ENCODE measurements around the gene FOXJ1. TPM values are rescaled to one million over a fixed set of nuclear protein-coding genes. Genes with fewer than 3 reads are reported as not detected.
A peak's percentile ranks its signal among the peaks of the same experiment; 100 is the strongest.

The FOXJ1 gene
- total RNA-seq, 6 experiments from 2014 or later = not detected

GRCh38 chr17:76104140-76104895 is 36.7 kb downstream of the FOXJ1 start:
- Mint-ChIP-seq H3K27ac (peak overlapping the region; percentile 96; the same call in 1 of the 2 replicates), H3K4me3 (peak overlapping the region; percentile 99), H3K4me1 (ENCODE audit: low read depth) (peaks cover 10% of the 10 kb centered on the region), H3K36me3 (ENCODE audit: low read depth) (peaks cover 20% of the 10 kb centered on the region; the same call in 1 of the 2 replicates), H3K27me3 (ENCODE audit: insufficient read depth) (peaks cover 3% of the 10 kb centered on the region; the same call in 1 of the 2 replicates), H3K9me3 (no peaks in the 10 kb centered on the region)
- TF ChIP-seq, protein P1, sequence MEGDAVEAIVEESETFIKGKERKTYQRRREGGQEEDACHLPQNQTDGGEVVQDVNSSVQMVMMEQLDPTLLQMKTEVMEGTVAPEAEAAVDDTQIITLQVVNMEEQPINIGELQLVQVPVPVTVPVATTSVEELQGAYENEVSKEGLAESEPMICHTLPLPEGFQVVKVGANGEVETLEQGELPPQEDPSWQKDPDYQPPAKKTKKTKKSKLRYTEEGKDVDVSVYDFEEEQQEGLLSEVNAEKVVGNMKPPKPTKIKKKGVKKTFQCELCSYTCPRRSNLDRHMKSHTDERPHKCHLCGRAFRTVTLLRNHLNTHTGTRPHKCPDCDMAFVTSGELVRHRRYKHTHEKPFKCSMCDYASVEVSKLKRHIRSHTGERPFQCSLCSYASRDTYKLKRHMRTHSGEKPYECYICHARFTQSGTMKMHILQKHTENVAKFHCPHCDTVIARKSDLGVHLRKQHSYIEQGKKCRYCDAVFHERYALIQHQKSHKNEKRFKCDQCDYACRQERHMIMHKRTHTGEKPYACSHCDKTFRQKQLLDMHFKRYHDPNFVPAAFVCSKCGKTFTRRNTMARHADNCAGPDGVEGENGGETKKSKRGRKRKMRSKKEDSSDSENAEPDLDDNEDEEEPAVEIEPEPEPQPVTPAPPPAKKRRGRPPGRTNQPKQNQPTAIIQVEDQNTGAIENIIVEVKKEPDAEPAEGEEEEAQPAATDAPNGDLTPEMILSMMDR (IDR thresholded peaks at IDR 0.05) = no peak
- DNase-seq = no peak

DNA sequence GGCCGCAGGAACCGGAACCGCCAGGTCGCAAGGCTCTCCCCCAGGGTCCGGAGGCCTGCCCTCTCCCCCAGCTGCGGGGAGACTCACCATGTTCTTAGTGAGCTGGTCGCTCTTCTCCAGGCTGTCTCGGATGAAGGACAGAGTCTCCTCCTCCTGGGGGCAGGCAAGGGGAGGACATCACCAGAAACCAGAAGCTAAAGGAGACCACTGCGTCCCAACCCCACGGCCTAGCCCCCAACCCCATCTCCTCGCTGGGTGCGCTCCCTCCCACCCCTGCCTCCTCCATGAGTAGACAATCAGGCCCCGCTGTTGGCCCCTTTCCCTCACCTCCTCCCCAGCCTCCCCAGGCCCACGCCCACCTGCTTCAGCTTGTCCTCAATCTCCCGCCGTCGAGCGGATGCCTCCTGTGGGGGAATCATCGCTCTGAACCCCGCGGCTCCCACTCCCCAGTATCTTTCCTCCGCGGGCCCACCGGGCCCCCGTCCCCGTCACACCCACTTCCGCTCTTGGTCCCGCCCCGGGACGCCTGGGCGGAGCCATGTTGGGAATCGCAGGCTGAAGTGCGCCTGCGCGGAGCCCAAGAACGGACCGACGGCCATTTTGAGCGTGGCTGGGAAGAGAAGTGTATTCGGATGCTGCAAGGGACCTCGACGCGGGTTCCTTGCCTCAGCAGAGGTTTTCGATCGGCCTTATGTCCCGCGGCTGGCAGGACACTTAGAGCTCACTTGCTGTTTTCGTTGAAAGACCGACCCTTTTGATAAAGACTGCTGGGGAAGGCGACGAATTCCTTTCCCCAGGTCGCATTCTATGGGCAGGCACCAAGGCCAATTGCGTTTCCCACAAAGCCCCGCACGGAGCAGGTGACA is 37.5 kb downstream of the FOXJ1 start, which contains the start of gene EXOC7:
TSS of gene EXOC7 (minus strand) at position 514 of the 866 bp plus-strand sequence. CDS start at position 419, 95 bp downstream.
- peak within 1 kb of the TSS; percentile 99 for H3K4me3 Mint-ChIP-seq
- peak; percentile 82 for DNase-seq
- peak within 1 kb of the TSS; percentile 96 for H3K27ac Mint-ChIP-seq
- H3K27me3 Mint-ChIP-seq (ENCODE audit: insufficient read depth) = peaks cover 3% of the 10 kb centered on the region; the same call in 1 of the 2 replicates
- H3K9me3 Mint-ChIP-seq = no peaks in the 10 kb centered on the region
- peaks cover 22% of the 10 kb centered on the region; the same call in 1 of the 2 replicates for H3K36me3 Mint-ChIP-seq (ENCODE audit: low read depth)
- TF ChIP-seq, protein P1 (IDR thresholded peaks at IDR 0.05) = peak; percentile 39
- H3K4me1 Mint-ChIP-seq (ENCODE audit: low read depth) = peaks cover 10% of the 10 kb centered on the region

DNA sequence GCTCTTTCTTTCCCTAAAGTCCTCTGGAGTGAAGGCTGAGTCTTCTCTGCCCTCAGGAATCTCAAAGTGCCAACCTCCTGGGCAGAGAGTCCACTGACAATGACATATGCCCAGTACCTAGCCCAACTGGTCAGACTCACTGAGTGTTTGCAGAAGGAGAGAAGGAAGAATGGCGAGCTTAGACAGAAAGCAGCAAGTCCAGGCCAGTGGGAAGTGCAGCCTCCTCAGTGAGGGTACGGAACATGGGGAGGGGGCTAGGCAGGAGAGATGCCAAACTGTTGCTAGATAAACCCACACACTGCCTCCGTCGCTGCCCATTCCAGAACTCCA is 38.1 kb downstream of the FOXJ1 start:
- H3K4me3 Mint-ChIP-seq = peak overlapping the region; percentile 99
- DNase-seq = no peak

DNA sequence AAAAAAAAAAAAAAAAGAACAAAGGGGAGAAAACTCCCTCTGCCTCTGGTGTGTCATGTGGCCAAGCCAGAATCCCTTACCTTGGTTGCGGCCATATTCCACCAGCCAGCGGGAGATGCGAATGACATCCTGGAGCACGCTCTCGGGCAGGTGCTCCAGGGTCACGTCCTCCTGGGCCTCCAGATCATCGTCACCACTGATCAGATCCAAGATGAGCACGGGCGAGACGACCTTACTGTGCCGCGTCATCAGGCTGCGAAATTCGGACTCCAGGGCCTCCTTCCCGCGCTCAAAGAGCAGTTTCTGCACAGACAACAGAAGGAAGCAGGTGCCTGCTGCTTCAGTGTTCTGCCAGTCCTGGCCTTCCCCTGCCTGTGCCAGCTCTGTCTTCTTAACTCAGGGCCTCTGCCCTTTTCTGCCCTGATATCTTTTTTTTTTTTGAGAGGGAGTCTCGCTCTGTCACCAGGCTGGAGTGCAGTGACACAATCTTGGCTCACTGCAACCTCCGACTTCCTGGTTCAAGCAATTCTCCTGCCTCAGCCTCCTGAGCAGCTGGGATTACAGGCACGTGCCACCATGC is 43.2 kb downstream of the FOXJ1 start:
- Mint-ChIP-seq H3K27me3 (ENCODE audit: insufficient read depth) (no peaks in the 10 kb centered on the region), H3K27ac (no peak overlapping the region), H3K4me1 (ENCODE audit: low read depth) (peaks cover 19% of the 10 kb centered on the region), H3K36me3 (ENCODE audit: low read depth) (peaks cover 36% of the 10 kb centered on the region), H3K4me3 (no peak overlapping the region), H3K9me3 (no peaks in the 10 kb centered on the region)
- no peak for DNase-seq
- TF ChIP-seq, protein P1 (IDR thresholded peaks at IDR 0.05) = no peak

More for the DNA sequence above, 38.1 kb downstream of the FOXJ1 start:
- TF ChIP-seq, protein P1 (IDR thresholded peaks at IDR 0.05) = no peak
- peaks cover 3% of the 10 kb centered on the region; the same call in 1 of the 2 replicates for H3K27me3 Mint-ChIP-seq (ENCODE audit: insufficient read depth)
- no peaks in the 10 kb centered on the region for H3K9me3 Mint-ChIP-seq
- peak overlapping the region; percentile 96 for H3K27ac Mint-ChIP-seq
- peaks cover 22% of the 10 kb centered on the region; the same call in 1 of the 2 replicates for H3K36me3 Mint-ChIP-seq (ENCODE audit: low read depth)
- H3K4me1 Mint-ChIP-seq (ENCODE audit: low read depth) = peaks cover 10% of the 10 kb centered on the region

GRCh38 chr17:76095943-76096342 is 45.1 kb downstream of the FOXJ1 start:
- Mint-ChIP-seq H3K36me3 (ENCODE audit: low read depth) (peaks cover 26% of the 10 kb centered on the region), H3K4me3 (no peak overlapping the region), H3K4me1 (ENCODE audit: low read depth) (peaks cover 16% of the 10 kb centered on the region), H3K9me3 (no peaks in the 10 kb centered on the region), H3K27ac (peak overlapping the region; percentile 80), H3K27me3 (ENCODE audit: insufficient read depth) (no peaks in the 10 kb centered on the region)
- TF ChIP-seq, protein P1 (IDR thresholded peaks at IDR 0.05) = no peak
- no peak for DNase-seq

Measured in HFFc6 (cell line).